HepG2 (cell line): ENCODE results near the gene CMIP. TPM values are rescaled to one million over a fixed set of nuclear protein-coding genes. Genes with fewer than 3 reads are reported as not detected.
A peak's percentile ranks its signal among the peaks of the same experiment; 100 is the strongest.

Experiments
- GTF2F1 ChIP-seq: fragments of 150-350 bp; IDR thresholded peaks from 2 replicates; pipeline ENCODE4 v1.6.1; 2014; ENCODE audit warnings: low read length
- HDAC2 ChIP-seq: sonication (generic); formaldehyde crosslinking; IDR thresholded peaks from 2 replicates; pipeline ENCODE4 v1.4.0; 2020; ENCODE audit warnings: missing genetic modification reagents
- HMGXB3 ChIP-seq: sonication (generic); formaldehyde crosslinking; IDR thresholded peaks from 2 replicates; pipeline ENCODE4 v1.4.0; 2020; ENCODE audit warnings: missing genetic modification reagents, borderline replicate concordance
- HNF1B ChIP-seq: sonication (generic); formaldehyde crosslinking; IDR thresholded peaks from 2 replicates; pipeline ENCODE4 v1.5.1; 2020; ENCODE audit warnings: mild to moderate bottlenecking, moderate library complexity, missing genetic modification reagents
- HNRNPK ChIP-seq: fragments of 200-400 bp; formaldehyde crosslinking; IDR thresholded peaks from 2 replicates; pipeline ENCODE4 v1.6.1; 2018; ENCODE audit warnings: low read length, low read depth, moderate library complexity, mild to moderate bottlenecking; ENCODE audit not compliant: poor library complexity, severe bottlenecking
- IKZF5 ChIP-seq: IDR thresholded peaks from 2 replicates; pipeline ENCODE4 v1.6.1; 2018; ENCODE audit warnings: missing genetic modification reagents, mild to moderate bottlenecking, missing compliant biosample characterization
- KDM4B ChIP-seq: sonication (generic); formaldehyde crosslinking; IDR thresholded peaks from 2 replicates; pipeline ENCODE4 v1.4.0; 2020; ENCODE audit warnings: missing genetic modification reagents
- KMT2A ChIP-seq: sonication (generic); formaldehyde crosslinking; IDR thresholded peaks from 2 replicates; pipeline ENCODE4 v1.4.0; 2020; ENCODE audit warnings: missing genetic modification reagents
- NFKB2 ChIP-seq: sonication (generic); formaldehyde crosslinking; IDR thresholded peaks from 2 replicates; pipeline ENCODE4 v1.4.0; 2020; ENCODE audit warnings: missing genetic modification reagents, borderline replicate concordance
- NFKBIZ ChIP-seq: IDR thresholded peaks from 2 replicates; pipeline ENCODE4 v1.6.1; 2018; ENCODE audit warnings: missing genetic modification reagents, missing compliant biosample characterization
- NR3C1 ChIP-seq: sonication (generic); formaldehyde crosslinking; IDR thresholded peaks from 2 replicates; pipeline ENCODE4 v1.4.0; 2020; ENCODE audit warnings: missing genetic modification reagents
- PTBP1 ChIP-seq: fragments of 200-400 bp; formaldehyde crosslinking; IDR thresholded peaks from 2 replicates; pipeline ENCODE4 v1.6.1; 2018; ENCODE audit warnings: low read length, low read depth; ENCODE audit not compliant: poor library complexity, severe bottlenecking
- SMYD3 ChIP-seq: sonication (generic); formaldehyde crosslinking; IDR thresholded peaks from 2 replicates; pipeline ENCODE4 v1.8.1; 2023; ENCODE audit warnings: mild to moderate bottlenecking, missing genetic modification reagents
- SRSF1 ChIP-seq: fragments of 200-400 bp; formaldehyde crosslinking; optimal IDR thresholded peaks from 2 replicates; pipeline ENCODE3; 2017; ENCODE audit warnings: mild to moderate bottlenecking, low read depth, low read length, moderate library complexity
- ZBTB20 ChIP-seq: sonication (generic); formaldehyde crosslinking; IDR thresholded peaks from 2 replicates; pipeline ENCODE4 v1.8.1; 2023; ENCODE audit warnings: missing genetic modification reagents, low read depth, mild to moderate bottlenecking, borderline replicate concordance
- ZBTB3 ChIP-seq: sonication (generic); formaldehyde crosslinking; IDR thresholded peaks from 2 replicates; pipeline ENCODE4 v1.4.0; 2020; ENCODE audit warnings: low read depth, mild to moderate bottlenecking, moderate library complexity, missing genetic modification reagents, borderline replicate concordance
- ZFP82 ChIP-seq: sonication (generic); formaldehyde crosslinking; IDR thresholded peaks from 2 replicates; pipeline ENCODE4 v1.5.1; 2020; ENCODE audit warnings: mild to moderate bottlenecking, missing genetic modification reagents, borderline replicate concordance
- ZNF260 ChIP-seq: sonication (generic); formaldehyde crosslinking; IDR thresholded peaks from 2 replicates; pipeline ENCODE4 v1.4.0; 2020; ENCODE audit warnings: missing genetic modification reagents, low read depth, mild to moderate bottlenecking, borderline replicate concordance
- ZNF891 ChIP-seq: sonication (generic); formaldehyde crosslinking; IDR thresholded peaks from 2 replicates; pipeline ENCODE4 v1.5.0; 2020; ENCODE audit warnings: mild to moderate bottlenecking, missing genetic modification reagents
- ZSCAN21 ChIP-seq: sonication (generic); formaldehyde crosslinking; IDR thresholded peaks from 2 replicates; pipeline ENCODE4 v1.8.0; 2022; ENCODE audit warnings: mild to moderate bottlenecking, missing genetic modification reagents, moderate library complexity, borderline replicate concordance
- ZSCAN25 ChIP-seq: sonication (generic); formaldehyde crosslinking; IDR thresholded peaks from 2 replicates; pipeline ENCODE4 v1.8.0; 2022; ENCODE audit warnings: mild to moderate bottlenecking, missing genetic modification reagents
- polyA plus RNA-seq, 8 experiments: library from polyadenylated mRNA; depleted of rRNA in 3 of 8; stranded (reverse) in 7 of 8; unstranded in 1 of 8; fragments of >200 nt; fragmentation: Illumina TruSeq in 4 of 8; extraction: Trizol in 4 of 8; gene quantifications; 2 replicates each; pipeline versions ENCODE4 v1.2.1 to v1.2.3, GENCODE V29; 2011 to 2016; ENCODE audit warnings: low read depth in 4 of 8, missing spikeins in 1 of 8, mixed read lengths in 1 of 8; ENCODE audit not compliant: insufficient read depth in 1 of 8
- total RNA-seq, 5 experiments: library from RNA; depleted of rRNA; stranded (reverse); fragments of >200 nt; fragmentation: Illumina TruSeq; extraction: Trizol; gene quantifications; 2 replicates each; pipeline ENCODE4 v1.2.3, GENCODE V29; 2016; ENCODE audit warnings: low read depth in 1 of 5

Gene CMIP
- total and polyA plus RNA-seq, 2 of the 13 experiments (the other 11 are each of a cell fraction or from before 2014, with no cell fraction given), result 10.9 to 18.1 TPM

- TF ChIP-seq HNF1B (CRISPR knock-in tag) (peak; percentile 69; the same call in 1 of the 2 replicates), SMYD3 (CRISPR knock-in tag) (no peak), GTF2F1 (no peak), HNRNPK (no peak), HDAC2 (CRISPR knock-in tag) (peak; percentile 58), ZNF260 (CRISPR knock-in tag) (no peak), ZBTB3 (no peak), ZSCAN21 (CRISPR knock-in tag) (no peak), SRSF1 (no peak), PTBP1 (no peak), ZFP82 (CRISPR knock-in tag) (no peak), ZNF891 (CRISPR knock-in tag) (no peak), HMGXB3 (CRISPR knock-in tag) (no peak), IKZF5 (CRISPR knock-in tag) (peak; percentile 57; the same call in 1 of the 2 replicates), NR3C1 (no peak), KMT2A (CRISPR knock-in tag) (no peak), NFKBIZ (CRISPR knock-in tag) (no peak), ZSCAN25 (CRISPR knock-in tag) (no peak), NFKB2 (CRISPR knock-in tag) (no peak), ZBTB20 (CRISPR knock-in tag) (no peak), KDM4B (no peak)
Observed at GRCh38 chr16:81405702-81406113, 38.9 kb upstream of the CMIP start (continued).
